ENCODE data around the gene TEX19. TPM values are rescaled to one million over a fixed set of nuclear protein-coding genes. Genes with fewer than 3 reads are reported as not detected.

Gene TEX19
- total and polyA plus RNA-seq, 2 of the 8 experiments (the other 6 are each of a cell fraction or from before 2014, with no cell fraction given), result 0.54 to 0.80 TPM

DNA sequence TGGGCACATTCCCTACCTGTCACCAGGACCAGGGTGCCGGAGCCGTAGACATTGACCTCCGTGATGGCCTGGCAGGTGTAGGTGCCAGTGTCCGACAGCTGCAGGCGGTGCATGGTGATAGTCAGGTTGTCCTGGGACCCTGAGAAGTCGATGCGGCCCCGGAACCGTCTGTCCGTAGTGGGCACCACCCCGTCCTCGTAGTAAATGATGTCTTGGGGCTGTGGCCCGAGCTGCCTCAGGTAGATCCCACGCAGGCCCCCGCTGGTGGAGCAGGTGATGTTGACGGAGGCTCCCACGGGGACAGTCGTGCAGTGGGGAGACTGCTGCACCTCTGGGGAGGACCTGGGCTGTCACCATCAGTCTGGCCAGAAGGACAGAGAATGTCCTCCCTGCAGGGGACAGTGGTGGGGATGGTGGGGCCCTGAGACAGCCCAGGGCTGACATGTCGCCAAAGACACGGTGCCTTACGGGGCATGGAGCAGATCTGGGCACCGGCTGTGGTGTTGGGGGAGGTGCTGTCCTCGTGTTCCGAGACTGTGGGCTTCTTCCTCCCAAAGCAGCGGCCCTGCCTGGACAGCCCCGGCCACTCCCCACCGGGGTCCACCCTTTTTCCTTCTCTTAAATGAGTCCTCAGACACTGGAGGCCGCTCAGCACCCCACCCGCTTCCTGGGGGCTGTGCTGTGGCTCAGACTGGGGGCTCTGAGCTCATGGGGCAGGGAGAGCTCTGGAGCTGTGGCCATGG, 42.2 kb upstream of the TEX19 start:
- no peak overlapping the region for H4K5ac ChIP-seq (ENCODE audit: insufficient read length, low read depth, low read length)
- no peak overlapping the region; a peak in 1 of 4 replicates for H3K4me2 ChIP-seq (ENCODE audit: insufficient read depth in 1 of 2, low read depth in 2 of 2, low read length in 2 of 2)
- H2AFZ ChIP-seq (ENCODE audit: low read length), result no peak overlapping the region
- no peaks in the 10 kb centered on the region for H3K79me1 ChIP-seq (ENCODE audit: low read depth, low read length)
- CTCF ChIA-PET (ENCODE audit: partially characterized antibody), result interaction anchor here (0.5 to 3.1 kb wide), 11 partner anchors 9 to 230 kb away, joined by 3 to 19 read pairs (median 4); partner anchors contain the start of gene SECTM1
- H3K56ac ChIP-seq (replicated peaks; ENCODE audit: insufficient read length, low read depth, low read length), result no peak overlapping the region
- peaks cover 0 to 11% of the 10 kb centered on the region in 2 experiments for H4K20me1 ChIP-seq (replicated peaks in 1 of 2; ENCODE audit: control insufficient read depth in 1 of 2, insufficient read depth in 2 of 2, low read length in 2 of 2)
- no peak overlapping the region for H3K14ac ChIP-seq (ENCODE audit: insufficient read length)
- H3K9me3 ChIP-seq (ENCODE audit: insufficient read depth in 2 of 2, low read depth in 1 of 2, low read length in 1 of 2), result peaks cover 0 to 14% of the 10 kb centered on the region in 2 experiments; a peak in 1 of 4 replicates
- no peak overlapping the region for H2BK20ac ChIP-seq (ENCODE audit: low read length)
- H4K91ac ChIP-seq (replicated peaks; ENCODE audit: insufficient read length, low read length), result peak overlapping the region; percentile 40
- FAIRE-seq, result no peak
- no peak overlapping the region for H3K27ac ChIP-seq (ENCODE audit: low read depth, low read length)
- H3K36me3 ChIP-seq (ENCODE audit: control insufficient read depth in 2 of 4, insufficient read depth in 4 of 4, low read length in 3 of 4), result no peaks in the 10 kb centered on the region
- no peaks in the 10 kb centered on the region; a peak in 3 of 7 replicates for H3K27me3 ChIP-seq (replicated peaks in 1 of 4; ENCODE audit: control insufficient read depth in 3 of 4, extremely low read depth in 1 of 4, insufficient read depth in 3 of 4, low read length in 3 of 4)
- no peak overlapping the region for H3K9ac ChIP-seq (replicated peaks in 1 of 4; ENCODE audit: extremely low read depth in 1 of 4, low read depth in 3 of 4, low read length in 3 of 4)
- no peak overlapping the region for H2BK5ac ChIP-seq (ENCODE audit: low read depth, low read length)
- H3K23ac ChIP-seq (ENCODE audit: insufficient read length), result no peak overlapping the region
- H4K8ac ChIP-seq (ENCODE audit: extremely low read depth, insufficient read depth, low read length), result peak overlapping the region; percentile 25
- no peak overlapping the region for H3K4ac ChIP-seq (replicated peaks; ENCODE audit: insufficient read length, low read depth, low read length)
- no peak overlapping the region for H2AK5ac ChIP-seq (ENCODE audit: low read depth, low read length)
- H3K23me2 ChIP-seq (ENCODE audit: low read depth, low read length), result peaks cover 5% of the 10 kb centered on the region; the same call in 1 of the 2 replicates
- POLR2A ChIA-PET (ENCODE audit: partially characterized antibody), result interaction anchor here (0.8 to 1.4 kb wide), 3 partner anchors 16 to 81 kb away, joined by 3 to 6 read pairs (median 3); no protein-coding TSS in a partner anchor
- H3K4me3 ChIP-seq (ENCODE audit: extremely low read depth in 1 of 4, insufficient read depth in 2 of 4, low read depth in 3 of 4, low read length in 4 of 4), result no peak overlapping the region
- DNase-seq (ENCODE audit: low read depth in 1 of 2, low spot score in 2 of 2), result no peak
- no peak for TF ChIP-seq TAF7 (optimal IDR thresholded peaks at IDR 0.05; ENCODE audit: borderline replicate concordance, low read depth, low read length)
- TF ChIP-seq SIN3A (conservative IDR thresholded peaks at IDR 0.05 in 1 of 2, IDR thresholded peaks at IDR 0.05 in 1 of 2; ENCODE audit: low read depth in 1 of 2, low read length in 2 of 2), result no peak
- no peak for TF ChIP-seq POLR2AphosphoS5 (IDR thresholded peaks at IDR 0.05; ENCODE audit: low read depth, low read length)
- H3K18ac ChIP-seq (ENCODE audit: extremely low read depth, low read length), result no peak overlapping the region
- H3K79me2 ChIP-seq (ENCODE audit: control insufficient read depth in 1 of 2, insufficient read depth in 2 of 2, low read length in 2 of 2), result no peaks in the 10 kb centered on the region
- WGBS, 2 experiments (ENCODE audit: extremely low coverage in 1 of 2, insufficient coverage in 1 of 2, insufficient read length in 1 of 2, insufficient replicate concordance in 2 of 2, low coverage in 1 of 2, low lambda C conversion rate in 2 of 2, missing lambda C conversion rate in 1 of 2), result 82% methylated on average over 29 of the region's 29 CpGs; no CpG with 5 or more reads in 1 of the 2 experiments
- no peak overlapping the region for H2BK12ac ChIP-seq (ENCODE audit: low read depth, low read length)
- H2BK120ac ChIP-seq (replicated peaks; ENCODE audit: low read depth, low read length), result no peak overlapping the region
- H2BK15ac ChIP-seq (ENCODE audit: low read length), result no peak overlapping the region
- peaks cover 0 to 5% (median 4%) of the 10 kb centered on the region in 4 experiments; a peak in 5 of 7 replicates for H3K4me1 ChIP-seq (replicated peaks in 1 of 4; ENCODE audit: control insufficient read depth in 3 of 4, insufficient read depth in 4 of 4, low read length in 3 of 4)
